ENCODE results near the gene CLDN9.
A peak's percentile ranks its signal among the peaks of the same experiment; 100 is the strongest.

Gene CLDN9

DNA sequence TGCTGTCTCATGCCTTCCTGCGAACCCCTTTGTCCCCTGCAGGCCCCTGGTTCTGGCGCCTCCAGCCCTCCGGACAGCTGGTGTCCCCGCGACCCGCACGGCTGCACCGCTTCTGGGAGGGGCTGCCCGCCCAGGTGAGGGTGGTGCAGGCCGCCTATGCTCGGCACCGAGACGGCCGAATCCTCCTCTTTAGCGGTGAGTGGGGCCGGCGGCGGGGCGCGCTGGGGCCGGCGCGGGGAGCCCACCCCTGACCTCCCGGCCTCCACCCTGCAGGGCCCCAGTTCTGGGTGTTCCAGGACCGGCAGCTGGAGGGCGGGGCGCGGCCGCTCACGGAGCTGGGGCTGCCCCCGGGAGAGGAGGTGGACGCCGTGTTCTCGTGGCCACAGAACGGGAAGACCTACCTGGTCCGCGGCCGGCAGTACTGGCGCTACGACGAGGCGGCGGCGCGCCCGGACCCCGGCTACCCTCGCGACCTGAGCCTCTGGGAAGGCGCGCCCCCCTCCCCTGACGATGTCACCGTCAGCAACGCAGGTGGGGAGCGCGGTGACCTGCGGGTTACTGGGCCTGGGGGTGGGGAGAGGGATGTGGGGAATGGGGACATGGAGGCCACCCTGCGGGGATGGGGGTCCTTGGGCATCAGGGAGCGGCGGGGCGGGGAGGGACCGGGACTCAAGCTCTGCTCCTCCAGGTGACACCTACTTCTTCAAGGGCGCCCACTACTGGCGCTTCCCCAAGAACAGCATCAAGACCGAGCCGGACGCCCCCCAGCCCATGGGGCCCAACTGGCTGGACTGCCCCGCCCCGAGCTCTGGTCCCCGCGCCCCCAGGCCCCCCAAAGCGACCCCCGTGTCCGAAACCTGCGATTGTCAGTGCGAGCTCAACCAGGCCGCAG is 45.7 kb downstream of the CLDN9 start:
- DNase-seq = no peak

DNA sequence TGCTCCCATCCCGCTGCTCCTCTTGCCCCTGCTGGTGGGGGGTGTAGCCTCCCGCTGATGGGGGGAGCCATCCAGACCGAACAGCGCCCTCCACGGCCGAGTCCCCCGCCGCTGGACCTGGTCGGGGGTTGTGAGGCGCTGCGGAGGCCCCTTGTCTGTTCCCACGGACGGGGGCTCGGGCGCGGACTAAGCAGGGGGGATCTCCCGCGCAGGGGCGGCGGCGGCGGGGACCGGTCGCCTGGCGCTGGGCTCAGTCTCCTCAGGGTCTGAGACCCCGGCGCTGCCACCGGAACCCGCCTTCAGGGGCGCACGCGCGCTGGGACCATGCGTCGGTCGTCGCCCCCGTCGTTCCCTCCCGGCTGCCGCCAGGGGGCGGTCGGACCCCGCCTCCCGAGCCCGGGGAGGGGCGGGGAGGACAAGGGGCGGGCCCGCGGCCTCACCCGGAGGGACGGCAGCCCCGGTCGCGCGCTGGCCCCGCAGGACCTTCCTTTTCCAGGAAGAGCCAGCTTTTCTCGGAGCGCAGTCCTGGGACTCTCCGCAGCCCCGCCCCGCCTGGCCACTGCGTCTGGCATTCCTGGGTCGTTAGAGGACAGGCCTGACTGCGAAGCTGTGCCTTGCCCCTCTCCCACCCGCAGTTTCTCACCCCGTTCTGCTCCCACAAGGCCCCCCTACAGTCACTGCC is 46.5 kb downstream of the CLDN9 start:
- DNase-seq = peak; percentile 4

GRCh38 chr16:3059723-3060242 is 47.1 kb downstream of the CLDN9 start:
- DNase-seq = no peak

DNA sequence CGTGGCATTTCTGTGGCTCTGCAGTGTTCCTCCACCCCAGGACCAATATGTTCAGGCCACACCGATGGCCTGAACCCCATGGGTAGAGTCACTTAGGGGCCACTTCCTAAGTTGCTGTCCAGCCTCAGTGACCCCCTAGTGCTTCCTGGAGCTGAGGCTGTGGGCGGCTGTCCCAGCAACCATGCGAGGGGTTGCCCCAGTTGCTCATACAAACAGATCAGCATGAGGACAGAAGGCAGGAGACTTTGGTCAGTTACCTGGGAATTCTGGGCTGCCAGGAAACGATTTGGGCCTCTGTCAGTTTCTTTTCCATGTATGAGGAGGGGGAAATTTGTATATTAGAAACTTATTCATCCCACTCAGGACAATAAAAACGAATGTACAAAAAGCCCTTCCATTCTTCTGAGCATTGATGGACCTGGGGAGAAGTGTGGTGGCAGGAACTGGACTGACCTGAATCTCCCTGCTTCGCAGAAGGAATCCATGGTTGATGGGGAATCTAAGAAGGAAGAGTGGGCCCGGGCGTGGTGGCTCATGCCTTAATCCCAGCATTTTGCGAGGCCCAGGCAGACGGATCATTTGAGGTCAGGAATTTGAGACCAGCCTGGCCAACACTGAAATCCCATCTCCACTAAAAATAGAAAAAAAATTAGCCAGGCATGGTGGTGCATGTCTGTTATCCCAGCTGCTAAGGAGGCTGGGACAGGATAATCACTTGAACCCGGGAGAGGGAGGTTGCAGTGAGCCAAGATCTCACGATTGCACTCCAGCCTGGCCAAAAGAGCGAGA is 47.8 kb downstream of the CLDN9 start:
- DNase-seq = no peak

DNA sequence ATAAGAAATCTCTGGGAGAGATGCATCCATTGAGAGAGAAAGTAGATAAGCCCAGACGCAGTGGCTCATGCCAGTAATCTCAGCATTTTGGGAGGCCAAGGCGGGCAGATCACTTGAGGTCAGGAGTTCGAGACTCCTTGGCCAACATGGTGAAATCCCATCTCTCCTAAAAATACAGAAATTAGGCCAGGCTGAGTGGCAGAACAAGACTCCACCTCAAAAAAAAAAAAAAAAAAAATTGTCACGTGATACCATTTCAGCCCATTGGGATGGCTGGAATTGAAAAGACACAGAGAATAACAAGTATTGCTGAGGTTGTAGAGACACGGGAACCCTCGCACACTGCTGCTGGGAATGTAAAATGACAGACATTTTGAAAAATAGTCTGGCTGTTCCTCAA is 49.8 kb downstream of the CLDN9 start:
- DNase-seq = no peak

DNA sequence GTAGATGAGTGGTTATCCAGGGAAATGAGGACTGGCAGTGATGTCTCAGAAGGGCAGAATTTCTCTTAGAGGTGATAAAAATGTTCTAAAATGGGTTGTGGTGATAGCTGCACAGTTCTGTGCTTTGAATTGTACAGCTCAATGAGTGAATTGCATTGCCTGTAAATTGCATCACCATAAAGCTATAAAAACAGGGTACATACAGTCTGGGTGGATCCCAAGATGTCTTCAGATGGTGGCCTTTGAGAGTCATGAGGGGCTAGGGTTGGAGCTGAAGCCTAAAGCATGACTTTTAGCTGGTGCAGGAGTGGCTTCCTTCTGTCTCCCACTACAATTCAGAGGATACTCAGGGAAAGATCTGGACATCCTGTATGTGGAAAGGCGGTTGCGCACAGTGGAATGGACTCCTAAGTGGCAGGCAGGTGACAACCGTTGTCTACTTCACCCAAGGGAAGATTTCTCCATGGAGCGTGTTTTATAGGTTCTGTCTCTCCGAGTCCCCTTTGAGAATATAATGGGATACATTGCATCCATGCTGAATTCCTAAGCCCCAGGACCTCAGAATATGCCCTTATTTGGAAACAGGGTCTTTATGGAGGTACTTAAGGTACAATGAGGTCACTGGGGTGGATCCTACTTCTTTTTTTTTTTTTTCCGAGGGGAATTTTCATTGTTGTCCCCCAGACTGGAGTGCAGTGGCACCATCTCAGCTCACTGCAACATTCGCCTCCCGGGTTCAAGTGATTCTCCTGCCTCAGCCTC is 51.1 kb downstream of the CLDN9 start:
- no peak for DNase-seq

Measured in NCI-H748 treated with DMSO at 0.1 percent for 48 hours (cell line).